Gastrocnemius medialis (tissue), 4 donors: ENCODE measurements around the gene GLYR1. TPM values are rescaled to one million over a fixed set of nuclear protein-coding genes. Genes with fewer than 3 reads are reported as not detected.

ENCODE experiments used
- ATAC-seq, 2 donors: fragments of 150-250 bp; one replicate each; pipeline ENCODE4 v1.9.1; 2016
- DNase-seq, 2 donors: peaks; one replicate each; pipeline ENCODE4 v3.0.0-alpha.2; 2019
- H3K27ac ChIP-seq, 4 donors: fragments of 200-600 bp; sonication (generic); 1 replicate in 1 of 4; 2 replicates in 3 of 4; pipeline ENCODE4 v1.5.1; 2016 to 2018; ENCODE audit warnings: mild to moderate bottlenecking in 2 of 4, moderate library complexity in 1 of 4
- H3K27me3 ChIP-seq, 3 donors: fragments of 200-600 bp; sonication (generic) in 2 of 3; 1 replicate in 1 of 3; 2 replicates in 2 of 3; pipeline versions ENCODE4 v1.5.1 to v1.6.0; 2016 to 2019; ENCODE audit warnings: mild to moderate bottlenecking in 1 of 3, moderate library complexity in 1 of 3
- H3K36me3 ChIP-seq, 2 donors: fragments of 200-600 bp; sonication (generic) in 1 of 2; one replicate each; pipeline ENCODE4 v1.5.1; 2017 to 2018
- H3K4me1 ChIP-seq, 2 donors: fragments of 200-600 bp; sonication (generic) in 1 of 2; one replicate each; pipeline ENCODE4 v1.5.1; 2016 to 2017; ENCODE audit warnings: mild to moderate bottlenecking in 2 of 2
- H3K4me3 ChIP-seq, 4 donors: fragments of 200-600 bp; sonication (generic) in 3 of 4; 1 replicate in 1 of 4; 2 replicates in 3 of 4; pipeline ENCODE4 v1.5.1; 2016 to 2019; ENCODE audit warnings: mild to moderate bottlenecking in 2 of 4
- H3K9me3 ChIP-seq, 3 donors: fragments of 200-600 bp; sonication (generic) in 2 of 3; 1 replicate in 1 of 3; 2 replicates in 2 of 3; pipeline ENCODE4 v1.5.1; 2016 to 2019
- CTCF ChIP-seq, 5 experiments: fragments of 450-650 bp in 3 of 5; fragments of 200-600 bp in 2 of 5; sonication (generic) in 2 of 5; IDR thresholded peaks in 4 of 5; conservative IDR thresholded peaks in 1 of 5; 1 replicate in 4 of 5; 2 replicates in 1 of 5; pipeline ENCODE4 v1.5.1; 2016 to 2019; ENCODE audit warnings: antibody characterized with exemption in 5 of 5, mild to moderate bottlenecking in 3 of 5, moderate library complexity in 3 of 5
- POLR2A ChIP-seq, 2 donors: fragments of 450-650 bp; IDR thresholded peaks; one replicate each; pipeline ENCODE4 v1.6.1; 2017; ENCODE audit warnings: antibody characterized with exemption in 2 of 2, mild to moderate bottlenecking in 2 of 2, moderate library complexity in 2 of 2
- in situ Hi-C, 4 donors: fragments of 200-750 bp; cut with MboI; loops; one replicate each; pipeline versions ENCODE4 v1.15.0 to v1.8.0; 2017; ENCODE audit warnings: low sequenced_read_pairs in 4 of 4
- intact Hi-C: fragments of 100-400 bp; cut with DNase I; formaldehyde crosslinking; loops from one replicate; pipeline ENCODE4 v1.15.1; 2023; ENCODE audit warnings: low total_unique reads
- total RNA-seq, 4 donors: library from RNA; depleted of rRNA; stranded (reverse); fragments of >200 nt; gene quantifications; one replicate each; pipeline versions ENCODE4 v1.1.0 to v1.2.3, GENCODE V29; 2016

Gene GLYR1
- total RNA-seq, 4 donors from 2014 or later = 39.4 to 56.7 (median 53.0) TPM

GRCh38 chr16:4870138-4870671 is 23.1 kb upstream of the GLYR1 start:
- H3K27ac ChIP-seq = no peak overlapping the region
- peaks cover 0 to 8% of the 10 kb centered on the region in 2 donors for H3K4me1 ChIP-seq
- no peaks in the 10 kb centered on the region for H3K9me3 ChIP-seq
- no peak overlapping the region for H3K4me3 ChIP-seq
- intact Hi-C loops (no loop called here), in situ Hi-C loops (no loop called here)
- peak; percentile 35 to 67 for ATAC-seq
- TF ChIP-seq CTCF (IDR thresholded peaks at IDR 0.05 in 4 of 5, conservative IDR thresholded peaks at IDR 0.05 in 1 of 5) (no peak), POLR2A (IDR thresholded peaks at IDR 0.05) (no peak)
- DNase-seq = peak; percentile 43 to 56
- H3K36me3 ChIP-seq = peaks cover 0 to 46% of the 10 kb centered on the region in 2 donors
- H3K27me3 ChIP-seq = no peaks in the 10 kb centered on the region

GRCh38 chr16:4869147-4869805 is 22.2 kb upstream of the GLYR1 start:
- no peak for ATAC-seq
- H3K4me1 ChIP-seq = peaks cover under 1 to 14% of the 10 kb centered on the region in 2 donors
- H3K27ac ChIP-seq = peak overlapping the region in 1 of 4 donors; percentile 15
- intact Hi-C loops (no loop called here), in situ Hi-C loops (no loop called here)
- TF ChIP-seq POLR2A (IDR thresholded peaks at IDR 0.05) (no peak), CTCF (IDR thresholded peaks at IDR 0.05 in 4 of 5, conservative IDR thresholded peaks at IDR 0.05 in 1 of 5) (no peak)
- no peaks in the 10 kb centered on the region for H3K27me3 ChIP-seq
- no peaks in the 10 kb centered on the region for H3K9me3 ChIP-seq
- no peak for DNase-seq
- no peak overlapping the region for H3K4me3 ChIP-seq
- peaks cover 0 to 36% of the 10 kb centered on the region in 2 donors for H3K36me3 ChIP-seq

GRCh38 chr16:4868535-4868934 is 21.4 kb upstream of the GLYR1 start:
- ATAC-seq (no peak), DNase-seq (no peak)
- peaks cover 0 to 29% of the 10 kb centered on the region in 2 donors for H3K36me3 ChIP-seq
- no peak overlapping the region for H3K4me3 ChIP-seq
- peak overlapping the region in 1 of 4 donors; percentile 15 for H3K27ac ChIP-seq
- no peaks in the 10 kb centered on the region for H3K27me3 ChIP-seq
- intact Hi-C loops = no loop called here
- TF ChIP-seq POLR2A (IDR thresholded peaks at IDR 0.05) = no peak
- no peak for TF ChIP-seq CTCF (IDR thresholded peaks at IDR 0.05 in 4 of 5, conservative IDR thresholded peaks at IDR 0.05 in 1 of 5)
- H3K4me1 ChIP-seq = peaks cover 8 to 22% of the 10 kb centered on the region in 2 donors
- no peaks in the 10 kb centered on the region for H3K9me3 ChIP-seq
- in situ Hi-C loops = no loop called here

GRCh38 chr16:4868026-4868425 is 20.9 kb upstream of the GLYR1 start:
- Histone ChIP-seq H3K27ac (no peak overlapping the region), H3K4me1 (peaks cover 13 to 27% of the 10 kb centered on the region in 2 donors), H3K36me3 (peaks cover 0 to 24% of the 10 kb centered on the region in 2 donors), H3K4me3 (no peak overlapping the region), H3K9me3 (no peaks in the 10 kb centered on the region), H3K27me3 (no peaks in the 10 kb centered on the region)
- in situ Hi-C loops (no loop called here), intact Hi-C loops (no loop called here)
- DNase-seq = no peak
- TF ChIP-seq CTCF (IDR thresholded peaks at IDR 0.05 in 4 of 5, conservative IDR thresholded peaks at IDR 0.05 in 1 of 5) (no peak), POLR2A (IDR thresholded peaks at IDR 0.05) (no peak)
- ATAC-seq = no peak
